Measurements from ENCODE around the gene STAB2. TPM values are rescaled to one million over a fixed set of nuclear protein-coding genes. Genes with fewer than 3 reads are reported as not detected.
"Not testable (repeated sequence)": the region's sequence is repeated elsewhere in the genome, so short reads cannot be mapped to it uniquely, and the experiment has no call there.

Gene STAB2
- total RNA-seq, 1 experiment from 2014 or later = 0.73 TPM

DNA sequence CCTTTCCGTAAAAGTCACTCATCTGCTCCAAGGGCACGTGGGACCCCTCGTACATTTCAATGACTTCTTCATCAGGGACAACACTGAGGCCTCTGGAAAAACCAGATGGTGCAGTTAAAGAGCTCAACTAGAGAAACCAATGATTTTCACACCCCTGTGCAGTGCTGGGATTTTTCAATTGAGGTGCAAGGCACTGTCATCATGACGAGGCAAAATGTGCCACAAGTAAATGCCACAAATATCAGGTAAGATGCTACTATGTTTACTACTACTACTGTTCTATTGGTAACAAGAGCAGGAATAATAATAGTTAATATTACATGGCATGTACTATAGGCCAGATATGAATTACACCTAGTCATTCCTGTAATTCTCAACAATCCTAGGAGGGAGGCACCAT is 211.5 kb downstream of the STAB2 start:
- Histone ChIP-seq H3K27ac (no peak overlapping the region), H3K27me3 (no peaks in the 10 kb centered on the region), H3K36me3 (peaks cover 14% of the 10 kb centered on the region), H3K4me1 (peaks cover 16% of the 10 kb centered on the region), H3K9me3 (replicated peaks) (no peaks in the 10 kb centered on the region), H3K4me3 (no peak overlapping the region)
- no peak for DNase-seq

DNA sequence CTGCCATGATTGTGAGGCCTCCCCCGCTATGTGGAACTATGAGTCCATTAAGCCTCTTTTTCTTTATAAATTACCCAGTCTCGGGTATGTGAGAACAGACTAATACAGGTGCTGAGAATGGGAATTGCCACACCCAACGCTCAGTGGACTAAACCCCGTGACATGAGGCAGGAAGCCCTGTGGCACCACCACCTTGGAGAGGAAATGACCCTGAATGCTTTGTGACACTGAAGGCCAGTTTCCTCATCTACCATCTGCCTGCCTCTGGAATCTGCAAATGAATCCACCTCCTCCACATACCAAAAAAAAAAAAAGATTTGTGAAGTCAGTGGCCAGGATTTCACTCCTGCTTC is 212.4 kb downstream of the STAB2 start:
- no peaks in the 10 kb centered on the region for H3K27me3 ChIP-seq
- DNase-seq = no peak
- peaks cover 9% of the 10 kb centered on the region for H3K36me3 ChIP-seq
- no peak overlapping the region for H3K27ac ChIP-seq
- H3K4me3 ChIP-seq = no peak overlapping the region
- peaks cover 16% of the 10 kb centered on the region for H3K4me1 ChIP-seq
- H3K9me3 ChIP-seq (replicated peaks) = no peaks in the 10 kb centered on the region

DNA sequence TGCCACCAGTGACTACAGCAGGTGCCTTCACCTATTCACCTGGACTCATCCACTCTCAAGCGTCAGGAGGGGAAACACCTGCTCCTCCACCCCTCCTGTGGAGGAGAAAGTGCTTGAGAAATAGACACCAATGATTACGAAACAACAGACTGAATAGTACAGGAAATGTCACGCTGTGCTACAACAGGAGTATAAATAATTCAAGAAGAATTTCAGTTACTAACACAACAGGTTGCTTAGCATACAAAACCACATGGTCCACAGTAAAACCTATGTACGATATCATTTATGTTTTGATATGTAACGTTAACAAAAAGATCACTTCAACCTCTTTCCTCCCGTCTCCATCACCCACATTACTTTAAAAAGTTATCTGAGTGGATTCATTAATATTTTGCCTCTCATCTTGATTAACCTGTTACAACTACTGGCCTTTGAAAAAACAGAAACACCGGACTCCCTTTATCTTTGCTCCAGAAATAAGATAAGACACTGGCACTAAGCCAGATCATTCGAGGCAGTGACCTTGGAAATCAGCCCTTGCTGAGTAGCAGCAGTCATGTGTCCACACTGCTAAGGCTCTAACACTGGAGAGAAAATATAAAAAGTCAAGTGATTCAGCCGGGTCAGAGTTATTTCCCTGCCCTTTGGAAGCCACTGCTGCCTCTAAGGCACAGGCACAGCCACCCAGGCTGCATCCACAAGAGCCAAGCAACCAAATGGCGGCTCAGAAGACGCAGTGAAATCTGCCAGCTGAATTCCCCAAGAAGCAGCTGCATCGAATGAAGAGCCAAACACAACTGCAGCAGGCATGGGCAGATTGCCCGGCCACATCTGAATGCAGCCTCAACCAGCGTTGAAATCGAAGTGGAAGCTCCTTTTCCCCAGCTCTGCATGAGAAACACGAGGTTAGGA is 213.0 kb downstream of the STAB2 start:
- Histone ChIP-seq H3K4me3 (peak overlapping the region; percentile 38), H3K4me1 (peaks cover 18% of the 10 kb centered on the region), H3K9me3 (replicated peaks) (no peaks in the 10 kb centered on the region), H3K36me3 (peaks cover 7% of the 10 kb centered on the region), H3K27ac (peak overlapping the region; percentile 68), H3K27me3 (no peaks in the 10 kb centered on the region)
- peak; percentile 86 to 91 for DNase-seq

DNA sequence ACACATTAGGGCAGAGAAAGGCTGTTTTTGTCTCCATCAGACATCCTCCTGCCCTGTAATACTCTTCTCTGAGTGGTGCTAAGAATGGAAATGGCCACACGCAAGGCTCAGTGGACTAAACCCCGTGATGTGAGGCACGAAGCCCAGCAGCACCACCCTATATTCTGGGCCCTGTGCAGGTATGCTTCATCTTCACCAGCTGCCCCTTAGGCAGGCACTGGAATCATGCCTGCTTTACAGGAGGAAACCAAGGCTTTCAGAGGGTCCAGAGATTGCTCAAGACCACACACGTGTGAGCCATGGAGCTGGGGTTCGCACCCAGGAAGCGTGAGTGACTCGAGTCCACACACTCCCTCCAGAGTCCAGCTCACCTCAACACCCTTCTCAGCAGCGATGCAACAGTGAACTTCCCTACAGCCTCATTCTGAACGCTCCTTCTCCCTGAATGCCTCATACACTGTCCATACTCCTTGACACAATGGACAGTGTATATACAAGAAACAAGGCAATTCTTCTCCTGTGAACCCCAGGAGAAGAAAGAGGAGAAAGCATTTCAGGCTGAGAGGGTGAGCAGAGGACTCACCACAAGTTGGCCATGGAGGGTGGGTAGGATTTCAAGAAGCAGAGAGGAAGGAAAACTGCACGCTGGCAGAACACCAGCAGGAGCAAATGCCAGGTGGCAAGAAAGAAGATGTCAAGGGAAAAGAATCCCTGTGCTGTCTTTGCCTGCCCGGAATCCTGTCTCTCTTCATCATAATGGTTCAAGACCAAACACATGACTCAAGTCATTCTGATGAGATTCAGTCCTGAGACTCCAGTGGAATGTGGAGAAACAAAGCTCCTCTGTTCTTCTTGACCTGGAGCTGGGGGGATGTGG is 214.9 kb downstream of the STAB2 start:
- Histone ChIP-seq H3K27me3 (no peaks in the 10 kb centered on the region), H3K36me3 (peaks cover 7% of the 10 kb centered on the region), H3K9me3 (replicated peaks) (no peaks in the 10 kb centered on the region), H3K27ac (peak overlapping the region; percentile 15; the same call in 1 of the 2 replicates), H3K4me1 (peaks cover 22% of the 10 kb centered on the region), H3K4me3 (no peak overlapping the region)
- DNase-seq = peak in 1 of 2 experiments; percentile 33

DNA sequence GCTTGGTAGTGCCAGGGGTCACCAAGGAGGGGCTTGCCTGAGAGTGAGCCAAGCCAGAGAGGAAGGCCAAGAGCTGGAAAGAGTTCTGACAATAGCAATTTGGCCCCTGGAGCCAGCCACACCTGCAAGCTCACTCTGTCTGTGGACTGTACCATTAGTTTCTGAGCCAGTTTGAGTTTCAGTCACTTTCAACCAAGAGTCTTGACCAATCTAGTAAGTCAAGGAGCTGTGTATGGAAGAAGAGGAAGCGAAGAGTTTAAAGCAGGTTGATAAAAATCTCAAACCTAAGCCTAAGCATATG is 215.5 kb downstream of the STAB2 start:
- Histone ChIP-seq H3K27ac (no peak overlapping the region), H3K36me3 (peaks cover 7% of the 10 kb centered on the region; the same call in 1 of the 2 replicates), H3K4me3 (no peak overlapping the region), H3K4me1 (peaks cover 22% of the 10 kb centered on the region), H3K9me3 (replicated peaks) (no peaks in the 10 kb centered on the region), H3K27me3 (no peaks in the 10 kb centered on the region)
- DNase-seq = peak in 1 of 2 experiments; percentile 24

DNA sequence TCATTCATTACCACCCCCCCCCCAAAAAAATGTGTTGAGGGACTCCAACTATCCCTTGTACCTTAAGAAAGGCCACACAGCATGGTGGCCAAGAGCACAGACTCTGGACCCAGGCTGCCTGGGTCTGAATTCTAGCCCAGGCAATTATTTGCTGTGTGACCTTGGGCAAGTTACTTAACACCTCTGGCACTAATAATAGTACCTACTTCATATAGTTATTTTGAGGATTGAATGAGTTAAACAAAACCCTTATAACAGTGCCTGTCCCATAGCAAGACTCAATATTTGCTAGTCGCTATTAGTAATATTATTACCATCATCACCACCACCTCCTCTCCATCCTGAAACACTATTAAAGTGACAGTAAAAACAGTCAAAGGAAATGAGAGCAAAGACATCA is 216.8 kb downstream of the STAB2 start:
- Histone ChIP-seq H3K4me3 (no peak overlapping the region), H3K27ac (no peak overlapping the region), H3K36me3 (peaks cover 4% of the 10 kb centered on the region; the same call in 1 of the 2 replicates), H3K9me3 (replicated peaks) (no peaks in the 10 kb centered on the region), H3K4me1 (peaks cover 22% of the 10 kb centered on the region), H3K27me3 (no peaks in the 10 kb centered on the region)
- DNase-seq = no peak

DNA sequence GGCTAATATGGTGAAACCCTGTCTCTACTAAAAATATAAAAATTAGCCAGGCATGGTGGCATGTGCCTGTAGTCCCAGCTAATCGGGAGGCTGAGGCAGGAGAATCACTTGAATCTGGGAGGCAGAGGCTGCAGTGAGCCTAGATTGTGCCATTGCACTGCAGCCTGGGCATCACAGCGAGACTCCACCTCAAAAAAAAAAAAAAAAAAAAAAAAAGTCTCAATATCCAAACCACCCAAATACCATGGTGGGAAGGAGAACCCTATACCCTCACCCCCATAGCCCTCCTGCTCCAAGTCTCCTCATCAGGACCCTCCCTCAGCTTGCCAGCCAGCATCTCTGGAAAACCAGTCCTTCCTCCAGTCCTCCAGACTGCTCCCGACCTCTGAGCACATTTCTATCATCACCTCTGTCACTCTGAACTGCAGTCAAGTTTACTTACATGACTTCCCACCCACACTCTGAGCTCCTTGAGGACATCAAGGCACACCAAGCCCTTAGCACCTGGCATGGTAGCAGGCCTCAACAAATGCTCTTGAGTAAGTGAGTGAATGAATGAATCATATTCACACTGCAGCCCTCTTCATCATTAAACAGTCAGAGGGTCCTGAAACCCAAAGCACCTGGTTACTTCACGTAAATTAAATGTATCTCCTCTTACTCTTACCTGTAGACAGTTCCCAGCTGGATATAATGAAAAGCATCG is 218.7 kb downstream of the STAB2 start:
- peaks cover 4% of the 10 kb centered on the region; the same call in 1 of the 2 replicates for H3K36me3 ChIP-seq
- peak overlapping the region; percentile 53 for H3K27ac ChIP-seq
- H3K27me3 ChIP-seq = no peaks in the 10 kb centered on the region
- H3K4me3 ChIP-seq = no peak overlapping the region
- no peak for DNase-seq
- H3K9me3 ChIP-seq (replicated peaks) = no peaks in the 10 kb centered on the region
- H3K4me1 ChIP-seq = peaks cover 18% of the 10 kb centered on the region

DNA sequence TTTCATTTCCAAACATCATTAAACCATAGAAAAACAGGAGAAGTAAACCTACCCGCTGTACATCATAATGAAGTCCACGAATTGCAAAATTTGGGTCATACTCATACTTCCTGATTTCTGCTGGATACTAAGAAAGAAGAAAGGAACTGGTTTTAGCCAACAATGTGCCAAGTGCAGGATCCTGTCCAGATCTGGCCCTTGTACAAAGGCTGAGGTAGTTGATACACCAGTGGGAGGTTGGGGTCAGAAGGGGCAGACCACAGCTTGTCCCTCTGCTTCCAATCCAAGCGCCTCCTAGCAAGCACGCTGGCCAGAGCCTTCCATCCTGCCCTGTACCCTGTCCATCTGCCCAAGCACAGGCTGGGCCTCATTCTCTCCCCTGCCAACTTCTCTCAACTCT is 219.7 kb downstream of the STAB2 start:
- Histone ChIP-seq H3K4me3 (no peak overlapping the region), H3K4me1 (peaks cover 15% of the 10 kb centered on the region), H3K27me3 (no peaks in the 10 kb centered on the region), H3K36me3 (peaks cover 4% of the 10 kb centered on the region; the same call in 1 of the 2 replicates), H3K9me3 (replicated peaks) (no peaks in the 10 kb centered on the region), H3K27ac (no peak overlapping the region)
- no peak for DNase-seq

DNA sequence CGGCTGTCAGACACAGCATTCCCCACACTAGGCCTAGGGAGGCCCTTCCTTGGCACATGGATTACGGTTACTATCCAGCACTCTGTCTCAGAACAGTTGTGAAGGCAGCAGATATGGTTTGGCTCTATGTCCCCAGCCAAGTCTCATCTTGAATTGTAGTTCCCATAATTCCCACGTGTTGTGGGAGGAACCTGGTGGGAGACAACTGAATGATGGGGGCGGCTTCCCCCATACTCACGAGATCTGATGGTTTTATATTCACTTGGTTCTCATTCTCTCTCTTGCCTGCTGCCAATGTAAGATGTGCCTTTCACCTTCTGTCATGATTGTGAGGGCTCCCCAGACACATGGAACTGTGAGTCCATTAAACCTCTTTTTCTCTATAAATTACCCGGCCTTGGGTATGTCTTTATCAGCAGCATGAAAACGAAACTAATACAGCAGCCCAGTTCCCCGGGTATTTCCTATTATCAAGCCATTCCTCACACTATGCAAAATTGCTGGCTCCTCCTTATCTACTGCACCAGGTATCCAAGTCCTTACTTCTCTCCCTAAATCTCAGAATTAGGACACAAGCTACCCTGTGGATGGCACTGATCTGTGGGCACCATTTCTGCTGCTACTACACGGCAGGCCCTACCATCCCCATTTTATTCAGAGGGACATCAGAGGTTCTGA is 220.6 kb downstream of the STAB2 start:
- Histone ChIP-seq H3K27ac (no peak overlapping the region), H3K27me3 (no peaks in the 10 kb centered on the region), H3K9me3 (replicated peaks) (no peaks in the 10 kb centered on the region), H3K4me3 (no peak overlapping the region), H3K4me1 (peaks cover 10% of the 10 kb centered on the region), H3K36me3 (peaks cover 9% of the 10 kb centered on the region)
- no peak for DNase-seq

DNA sequence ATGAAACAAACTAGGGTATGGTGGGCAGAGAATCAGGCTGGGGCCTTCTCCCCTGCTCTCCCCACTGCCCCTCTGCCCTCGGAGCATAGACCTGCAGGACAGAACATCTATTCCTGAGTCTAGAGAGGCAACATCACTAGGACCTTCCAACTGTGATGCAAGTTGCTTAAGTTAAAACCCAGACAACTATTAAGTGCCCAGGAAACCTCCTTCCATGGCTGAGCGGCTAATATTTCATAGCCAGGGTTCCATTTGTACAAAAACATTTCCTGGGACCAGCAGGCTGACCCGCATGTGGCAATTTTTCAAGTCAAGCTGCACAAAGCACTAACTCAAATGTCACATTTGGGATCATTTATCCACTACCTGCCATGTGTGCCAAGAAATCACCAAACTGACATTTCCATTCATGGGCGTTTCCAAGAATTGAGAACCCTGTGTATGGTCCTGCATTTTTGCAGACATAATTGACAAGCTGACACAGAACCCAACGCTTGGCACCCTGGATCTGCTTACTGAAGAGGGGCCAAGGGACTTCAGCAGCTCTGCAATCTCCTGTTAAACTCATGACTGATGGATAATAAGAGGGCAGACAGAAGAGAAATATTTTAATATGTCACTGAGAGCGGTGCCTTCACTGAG is 221.3 kb downstream of the STAB2 start:
- peaks cover 10% of the 10 kb centered on the region for H3K4me1 ChIP-seq
- H3K27me3 ChIP-seq = no peaks in the 10 kb centered on the region
- no peaks in the 10 kb centered on the region for H3K9me3 ChIP-seq (replicated peaks)
- no peak overlapping the region for H3K4me3 ChIP-seq
- H3K27ac ChIP-seq = no peak overlapping the region
- peaks cover 16% of the 10 kb centered on the region for H3K36me3 ChIP-seq
- DNase-seq = no peak

DNA sequence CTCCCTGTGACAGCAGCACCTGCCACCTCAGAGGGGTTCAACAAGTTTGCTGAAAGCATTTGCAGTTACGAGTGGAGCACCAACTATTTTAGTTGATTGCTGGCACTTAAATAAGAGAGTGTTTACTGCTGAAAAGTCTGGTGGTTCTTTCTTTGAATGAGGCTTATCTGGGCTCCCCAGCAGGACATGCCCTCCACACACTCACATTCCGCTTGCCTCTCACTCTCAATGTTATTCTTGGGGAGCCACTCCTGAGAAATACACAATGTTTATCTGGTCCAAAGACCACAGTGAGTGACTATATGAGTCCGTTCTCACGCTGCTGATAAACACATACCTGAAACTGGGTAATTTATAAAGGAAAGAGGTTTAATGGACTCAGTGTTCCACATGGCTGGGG is 222.1 kb downstream of the STAB2 start:
- H3K4me3 ChIP-seq = no peak overlapping the region
- H3K4me1 ChIP-seq = peaks cover 10% of the 10 kb centered on the region
- DNase-seq = no peak
- H3K27me3 ChIP-seq = no peaks in the 10 kb centered on the region
- no peak overlapping the region for H3K27ac ChIP-seq
- H3K9me3 ChIP-seq (replicated peaks) = no peaks in the 10 kb centered on the region
- peaks cover 19% of the 10 kb centered on the region for H3K36me3 ChIP-seq

DNA sequence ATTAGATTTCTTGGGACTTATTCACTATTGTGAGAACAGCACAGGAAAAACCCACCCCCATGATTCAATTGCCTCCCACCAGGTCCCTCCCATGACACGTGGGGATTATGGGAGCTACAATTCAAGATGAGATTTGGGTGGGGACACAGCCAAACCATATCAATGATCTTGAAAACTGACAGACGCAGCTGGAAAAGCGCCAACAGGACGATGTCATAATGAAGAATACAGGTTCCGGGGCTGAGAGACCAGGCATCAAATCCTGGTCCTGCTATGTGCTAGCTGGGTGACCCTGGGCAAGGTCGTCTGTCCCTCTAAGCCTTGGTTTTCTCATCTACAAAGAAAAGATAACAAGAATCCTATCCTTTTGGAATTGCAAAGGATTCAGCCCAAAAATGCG is 222.6 kb downstream of the STAB2 start:
- H3K9me3 ChIP-seq (replicated peaks); H3K27me3 ChIP-seq; H3K27ac ChIP-seq; DNase-seq; H3K4me3 ChIP-seq: not testable (repeated sequence)
- Histone ChIP-seq H3K4me1 (peaks cover 10% of the 10 kb centered on the region), H3K36me3 (peaks cover 19% of the 10 kb centered on the region)

DNA sequence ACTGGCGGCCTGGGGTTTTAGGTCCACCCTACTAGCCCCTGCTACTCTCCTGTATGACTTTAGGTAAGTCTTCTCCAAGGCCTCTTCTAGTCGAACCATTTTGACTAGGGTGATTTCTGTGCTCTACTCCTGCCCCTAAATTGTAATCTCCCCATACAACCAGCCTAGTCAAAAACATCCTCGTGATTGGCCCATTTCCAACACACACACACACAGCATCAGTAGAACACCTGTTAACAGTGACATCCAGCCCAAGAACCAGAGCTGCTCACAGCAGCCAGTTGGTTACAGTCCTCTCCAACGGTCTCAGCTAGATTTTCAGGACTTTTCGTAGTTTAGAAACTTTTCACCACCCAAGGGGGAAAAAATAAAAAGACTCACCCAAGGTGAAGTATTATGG is 223.0 kb downstream of the STAB2 start:
- H3K9me3 ChIP-seq (replicated peaks) = no peaks in the 10 kb centered on the region

DNA sequence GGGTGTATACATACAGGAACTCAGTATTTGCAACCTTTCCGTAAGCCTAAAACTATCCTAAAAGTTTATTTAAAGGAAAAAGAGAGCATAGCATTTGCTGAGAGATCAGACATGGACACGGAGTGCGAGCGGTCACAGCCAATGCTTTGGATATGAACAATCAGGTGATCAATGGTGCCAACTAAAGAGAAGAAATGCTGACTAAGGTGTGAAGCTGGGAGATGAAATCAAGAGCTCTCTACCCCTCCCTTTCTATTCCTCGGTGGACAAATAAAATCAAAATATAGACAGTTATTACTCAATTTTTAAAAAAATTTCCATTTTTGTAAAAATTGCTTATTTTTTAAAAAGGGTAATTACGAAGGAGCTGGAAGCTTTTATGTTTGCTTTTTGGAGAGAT is 224.7 kb downstream of the STAB2 start:
- 0 out of 2 replicates have a peak, but pooled peaks cover 5% of the 10 kb centered on the region for H3K4me1 ChIP-seq

More for the DNA sequence above, 223.0 kb downstream of the STAB2 start:
- peak; percentile 24 to 52 for DNase-seq
- Histone ChIP-seq H3K36me3 (peaks cover 19% of the 10 kb centered on the region), H3K27ac (no peak overlapping the region), H3K4me3 (no peak overlapping the region), H3K4me1 (peaks cover 9% of the 10 kb centered on the region), H3K27me3 (no peaks in the 10 kb centered on the region)

More for the DNA sequence above, 224.7 kb downstream of the STAB2 start:
- H3K27ac ChIP-seq = no peak overlapping the region
- H3K9me3 ChIP-seq (replicated peaks) = no peaks in the 10 kb centered on the region
- H3K4me3 ChIP-seq = no peak overlapping the region
- H3K36me3 ChIP-seq = peaks cover 15% of the 10 kb centered on the region
- no peak for DNase-seq
- H3K27me3 ChIP-seq = no peaks in the 10 kb centered on the region
